Fibroblast of mammary gland (primary cell): ENCODE measurements around the gene NFE2L2.
"Not testable (repeated sequence)": the region's sequence is repeated elsewhere in the genome, so short reads cannot be mapped to it uniquely, and the experiment has no call there.

ENCODE experiments used
- DNase-seq: peaks from one replicate; pipeline ENCODE4 v3.0.0-alpha.2; 2010; ENCODE audit warnings: low read depth
- H3K4me3 ChIP-seq: 2 replicates; pipeline ENCODE4 v1.5.1; 2011; ENCODE audit warnings: low read depth, mild to moderate bottlenecking, low read length, moderate library complexity; ENCODE audit not compliant: control insufficient read depth
- TF ChIP-seq, protein P1 (sequence below): conservative IDR thresholded peaks from 2 replicates; pipeline ENCODE4 v1.5.1; 2011; ENCODE audit warnings: low read depth, low read length, inconsistent platforms; ENCODE audit not compliant: control insufficient read depth, insufficient read depth

NFE2L2 gene

GRCh38 chr2:177195194-177195593 is 69.3 kb downstream of the NFE2L2 start:
- DNase-seq, result no peak
- H3K4me3 ChIP-seq, result no peak overlapping the region
- TF ChIP-seq, protein P1, sequence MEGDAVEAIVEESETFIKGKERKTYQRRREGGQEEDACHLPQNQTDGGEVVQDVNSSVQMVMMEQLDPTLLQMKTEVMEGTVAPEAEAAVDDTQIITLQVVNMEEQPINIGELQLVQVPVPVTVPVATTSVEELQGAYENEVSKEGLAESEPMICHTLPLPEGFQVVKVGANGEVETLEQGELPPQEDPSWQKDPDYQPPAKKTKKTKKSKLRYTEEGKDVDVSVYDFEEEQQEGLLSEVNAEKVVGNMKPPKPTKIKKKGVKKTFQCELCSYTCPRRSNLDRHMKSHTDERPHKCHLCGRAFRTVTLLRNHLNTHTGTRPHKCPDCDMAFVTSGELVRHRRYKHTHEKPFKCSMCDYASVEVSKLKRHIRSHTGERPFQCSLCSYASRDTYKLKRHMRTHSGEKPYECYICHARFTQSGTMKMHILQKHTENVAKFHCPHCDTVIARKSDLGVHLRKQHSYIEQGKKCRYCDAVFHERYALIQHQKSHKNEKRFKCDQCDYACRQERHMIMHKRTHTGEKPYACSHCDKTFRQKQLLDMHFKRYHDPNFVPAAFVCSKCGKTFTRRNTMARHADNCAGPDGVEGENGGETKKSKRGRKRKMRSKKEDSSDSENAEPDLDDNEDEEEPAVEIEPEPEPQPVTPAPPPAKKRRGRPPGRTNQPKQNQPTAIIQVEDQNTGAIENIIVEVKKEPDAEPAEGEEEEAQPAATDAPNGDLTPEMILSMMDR, result no peak

- TF ChIP-seq, protein P1, result no peak
- no peak overlapping the region for H3K4me3 ChIP-seq
- DNase-seq, result no peak
Observed at GRCh38 chr2:177193240-177193639, 71.3 kb downstream of the NFE2L2 start.

- no peak for DNase-seq
- TF ChIP-seq, protein P1, result no peak
- H3K4me3 ChIP-seq, result no peak overlapping the region
Observed at GRCh38 chr2:177192788-177193187, 71.7 kb downstream of the NFE2L2 start.

DNA sequence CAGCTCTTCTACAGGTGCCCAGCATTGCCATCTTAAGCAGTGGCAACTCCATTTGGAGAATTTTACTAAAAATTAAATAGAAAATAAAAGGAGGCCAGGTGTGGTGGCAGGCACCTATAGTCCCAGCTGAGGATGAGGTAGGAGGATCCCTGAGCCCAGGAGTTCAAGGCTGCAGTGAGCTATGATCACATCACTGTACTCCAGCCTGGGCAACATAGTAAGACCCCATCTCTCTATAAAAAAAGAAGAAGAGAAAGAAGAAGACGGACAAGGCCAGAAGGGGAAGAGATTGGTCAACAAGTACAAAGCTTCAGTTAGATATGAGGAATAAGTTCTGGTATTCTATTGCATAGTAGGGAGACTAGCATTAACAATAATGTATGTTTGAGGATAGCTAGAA is 73.6 kb downstream of the NFE2L2 start:
- H3K4me3 ChIP-seq, result no peak overlapping the region
- TF ChIP-seq, protein P1, result no peak
- no peak for DNase-seq

- H3K4me3 ChIP-seq, result no peak overlapping the region
- TF ChIP-seq, protein P1, result no peak
- no peak for DNase-seq
Observed at GRCh38 chr2:177188482-177189469, 75.8 kb downstream of the NFE2L2 start.

DNA sequence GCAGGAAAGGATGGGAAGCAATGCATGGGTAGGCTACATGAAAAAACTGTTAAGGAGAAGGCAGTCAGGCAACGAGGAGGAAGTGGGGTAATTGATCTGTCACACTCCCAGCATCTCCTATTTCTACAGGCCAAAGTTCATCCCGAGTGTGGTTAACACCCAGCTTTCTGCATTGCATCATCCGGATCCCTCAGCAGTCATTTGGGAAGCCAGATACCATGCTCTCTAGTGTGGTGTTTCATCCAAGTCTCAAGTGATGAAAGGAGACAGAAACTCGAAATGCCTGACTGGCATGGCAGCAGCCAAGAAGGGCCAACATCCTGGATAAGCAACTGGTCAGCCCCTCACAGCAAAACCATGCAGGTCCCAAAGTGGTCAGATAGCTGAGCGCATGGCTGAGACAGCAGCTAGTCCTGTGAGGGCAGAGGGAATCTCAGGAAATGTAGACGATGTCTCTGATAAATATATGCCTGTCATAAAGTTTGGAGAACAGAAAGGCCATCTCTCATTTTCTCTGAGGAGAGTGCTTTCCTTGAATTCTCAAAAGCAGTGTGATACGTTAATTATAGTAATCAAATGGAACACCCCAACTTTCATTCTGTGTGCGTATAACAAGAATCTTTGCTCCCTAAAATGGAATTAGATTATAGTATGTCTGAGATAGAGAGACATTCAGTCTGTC is 76.8 kb downstream of the NFE2L2 start:
- H3K4me3 ChIP-seq, result no peak overlapping the region
- DNase-seq, result peak; percentile 85
- TF ChIP-seq, protein P1, result no peak

GRCh38 chr2:177186038-177186437 is 78.5 kb downstream of the NFE2L2 start:
- DNase-seq, H3K4me3 ChIP-seq: not testable (repeated sequence)
